ENCODE results near the gene TBCD.

TBCD gene

DNA sequence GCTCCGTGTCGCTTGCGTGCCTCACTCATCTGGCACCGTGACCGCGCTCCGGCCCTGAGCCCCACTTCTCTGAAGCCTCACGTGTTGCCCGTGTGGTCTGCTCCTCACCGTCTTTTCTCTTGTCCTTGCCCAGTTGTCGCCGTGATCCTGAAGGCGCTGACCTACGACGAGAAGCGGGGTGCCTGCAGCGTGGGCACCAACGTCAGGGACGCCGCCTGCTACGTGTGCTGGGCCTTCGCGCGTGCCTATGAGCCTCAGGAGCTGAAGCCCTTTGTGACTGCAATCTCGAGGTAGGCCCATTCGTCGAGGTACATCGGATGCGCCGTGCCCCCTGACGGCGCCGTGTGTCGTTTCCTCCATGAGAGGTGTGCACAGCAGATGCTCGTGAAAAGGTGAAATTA is 118.2 kb downstream of the TBCD start:
- no peak for DNase-seq (ENCODE audit: low read depth)
- no peak overlapping the region for H3K4me3 ChIP-seq (ENCODE audit: low read depth, low read length)
- TF ChIP-seq, protein P1, sequence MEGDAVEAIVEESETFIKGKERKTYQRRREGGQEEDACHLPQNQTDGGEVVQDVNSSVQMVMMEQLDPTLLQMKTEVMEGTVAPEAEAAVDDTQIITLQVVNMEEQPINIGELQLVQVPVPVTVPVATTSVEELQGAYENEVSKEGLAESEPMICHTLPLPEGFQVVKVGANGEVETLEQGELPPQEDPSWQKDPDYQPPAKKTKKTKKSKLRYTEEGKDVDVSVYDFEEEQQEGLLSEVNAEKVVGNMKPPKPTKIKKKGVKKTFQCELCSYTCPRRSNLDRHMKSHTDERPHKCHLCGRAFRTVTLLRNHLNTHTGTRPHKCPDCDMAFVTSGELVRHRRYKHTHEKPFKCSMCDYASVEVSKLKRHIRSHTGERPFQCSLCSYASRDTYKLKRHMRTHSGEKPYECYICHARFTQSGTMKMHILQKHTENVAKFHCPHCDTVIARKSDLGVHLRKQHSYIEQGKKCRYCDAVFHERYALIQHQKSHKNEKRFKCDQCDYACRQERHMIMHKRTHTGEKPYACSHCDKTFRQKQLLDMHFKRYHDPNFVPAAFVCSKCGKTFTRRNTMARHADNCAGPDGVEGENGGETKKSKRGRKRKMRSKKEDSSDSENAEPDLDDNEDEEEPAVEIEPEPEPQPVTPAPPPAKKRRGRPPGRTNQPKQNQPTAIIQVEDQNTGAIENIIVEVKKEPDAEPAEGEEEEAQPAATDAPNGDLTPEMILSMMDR (IDR thresholded peaks at IDR 0.05; ENCODE audit: control insufficient read depth, extremely low read depth, insufficient read depth) = no peak

DNA sequence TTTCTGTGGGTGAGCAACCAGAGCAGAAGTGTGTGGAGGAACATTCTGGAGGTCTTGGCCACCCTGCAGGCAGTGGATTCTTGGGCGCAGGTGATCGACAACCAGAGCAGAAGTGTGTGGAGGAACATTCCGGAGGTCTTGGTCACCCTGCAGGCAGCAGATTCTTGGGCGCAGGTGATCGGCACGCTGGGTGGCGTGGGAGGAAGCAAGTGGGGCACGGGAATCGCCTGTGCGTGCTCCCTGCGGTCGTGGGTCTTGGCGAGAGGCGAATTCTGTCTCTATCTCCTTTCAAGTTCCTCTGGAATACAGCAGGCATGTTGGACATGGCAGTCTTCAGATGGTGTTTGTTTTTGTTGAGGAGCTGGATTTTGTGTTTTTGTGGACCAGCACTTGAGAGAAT is 118.7 kb downstream of the TBCD start:
- H3K4me3 ChIP-seq (ENCODE audit: low read depth, low read length) = no peak overlapping the region
- TF ChIP-seq, protein P1 (IDR thresholded peaks at IDR 0.05; ENCODE audit: control insufficient read depth, extremely low read depth, insufficient read depth) = no peak
- no peak for DNase-seq (ENCODE audit: low read depth)

DNA sequence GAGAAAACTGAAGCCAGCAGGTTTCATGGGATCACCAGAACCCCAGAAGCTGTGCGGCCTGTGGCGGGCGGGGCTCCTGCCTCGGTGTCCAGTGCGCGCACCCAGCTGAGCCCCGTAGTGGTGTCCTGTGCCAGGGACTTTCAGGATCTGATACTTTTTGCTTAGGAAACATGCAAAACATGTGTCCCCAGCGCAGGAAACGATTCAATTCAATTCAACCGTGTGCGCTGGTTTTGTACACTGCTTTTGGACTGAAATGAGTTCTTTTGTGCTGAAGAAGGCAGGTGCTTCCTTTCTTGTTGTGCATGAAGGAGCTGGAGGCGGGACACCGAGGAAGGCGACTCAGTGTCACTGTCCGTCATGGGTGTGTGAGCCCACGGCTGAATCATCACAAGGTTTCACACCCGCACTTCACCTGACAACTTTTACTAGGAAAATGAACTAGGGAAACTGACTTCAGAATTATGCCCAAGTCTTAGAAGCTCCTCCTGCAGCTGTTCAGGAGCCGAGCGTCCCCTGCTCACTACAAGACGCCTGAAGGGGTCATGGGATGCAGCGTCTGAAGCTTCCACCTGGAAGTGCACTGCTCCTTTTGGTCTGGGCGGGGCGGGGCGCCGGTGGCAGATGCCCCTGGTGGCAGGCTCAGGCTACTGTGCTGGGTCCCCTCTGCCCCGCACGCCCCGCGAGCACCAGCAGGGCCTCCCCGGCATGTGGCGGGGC is 119.4 kb downstream of the TBCD start:
- no peak overlapping the region for H3K4me3 ChIP-seq (ENCODE audit: low read depth, low read length)
- DNase-seq (ENCODE audit: low read depth) = no peak
- TF ChIP-seq, protein P1 (IDR thresholded peaks at IDR 0.05; ENCODE audit: control insufficient read depth, extremely low read depth, insufficient read depth) = no peak

DNA sequence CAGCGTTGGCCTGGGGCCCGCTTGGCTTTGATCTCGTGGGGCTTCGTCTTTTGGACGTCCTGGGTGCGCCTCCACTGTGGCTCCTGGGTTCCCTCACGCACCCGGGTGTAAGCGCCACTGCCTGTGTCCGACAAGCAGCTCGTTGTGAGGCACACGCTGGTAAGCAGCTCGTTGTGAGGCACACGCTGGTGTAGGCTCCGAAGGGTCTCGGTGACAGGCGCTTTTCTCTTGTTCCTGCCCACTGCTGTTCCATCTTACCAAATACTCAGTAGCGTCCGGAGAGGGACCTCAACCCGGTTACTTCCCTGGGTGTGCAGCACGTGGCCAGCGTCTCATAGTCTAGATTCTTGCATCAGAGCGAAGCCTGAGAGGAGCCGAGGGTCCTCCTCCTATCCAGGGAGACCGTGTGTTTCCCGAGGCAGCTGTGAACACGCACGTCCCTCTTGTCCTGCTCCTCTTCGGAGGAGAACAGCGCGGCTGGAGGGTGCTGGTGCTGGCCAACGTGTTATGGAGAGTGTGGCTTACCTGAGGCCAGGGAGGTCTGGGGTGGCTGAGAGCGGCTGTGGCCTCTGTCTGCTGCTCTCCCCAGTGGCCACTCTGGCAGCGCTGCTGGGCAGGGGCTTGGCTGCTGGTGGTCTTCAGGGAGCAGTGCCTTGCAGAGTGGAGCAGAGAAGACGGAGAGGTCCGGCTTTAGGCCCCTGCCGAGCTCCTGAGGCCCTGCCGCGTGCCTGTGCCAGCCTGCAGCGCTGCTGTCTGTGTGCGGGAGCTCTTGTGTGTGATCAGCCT is 120.1 kb downstream of the TBCD start:
- TF ChIP-seq, protein P1 (IDR thresholded peaks at IDR 0.05; ENCODE audit: control insufficient read depth, extremely low read depth, insufficient read depth) = no peak
- no peak overlapping the region for H3K4me3 ChIP-seq (ENCODE audit: low read depth, low read length)
- DNase-seq (ENCODE audit: low read depth) = no peak

DNA sequence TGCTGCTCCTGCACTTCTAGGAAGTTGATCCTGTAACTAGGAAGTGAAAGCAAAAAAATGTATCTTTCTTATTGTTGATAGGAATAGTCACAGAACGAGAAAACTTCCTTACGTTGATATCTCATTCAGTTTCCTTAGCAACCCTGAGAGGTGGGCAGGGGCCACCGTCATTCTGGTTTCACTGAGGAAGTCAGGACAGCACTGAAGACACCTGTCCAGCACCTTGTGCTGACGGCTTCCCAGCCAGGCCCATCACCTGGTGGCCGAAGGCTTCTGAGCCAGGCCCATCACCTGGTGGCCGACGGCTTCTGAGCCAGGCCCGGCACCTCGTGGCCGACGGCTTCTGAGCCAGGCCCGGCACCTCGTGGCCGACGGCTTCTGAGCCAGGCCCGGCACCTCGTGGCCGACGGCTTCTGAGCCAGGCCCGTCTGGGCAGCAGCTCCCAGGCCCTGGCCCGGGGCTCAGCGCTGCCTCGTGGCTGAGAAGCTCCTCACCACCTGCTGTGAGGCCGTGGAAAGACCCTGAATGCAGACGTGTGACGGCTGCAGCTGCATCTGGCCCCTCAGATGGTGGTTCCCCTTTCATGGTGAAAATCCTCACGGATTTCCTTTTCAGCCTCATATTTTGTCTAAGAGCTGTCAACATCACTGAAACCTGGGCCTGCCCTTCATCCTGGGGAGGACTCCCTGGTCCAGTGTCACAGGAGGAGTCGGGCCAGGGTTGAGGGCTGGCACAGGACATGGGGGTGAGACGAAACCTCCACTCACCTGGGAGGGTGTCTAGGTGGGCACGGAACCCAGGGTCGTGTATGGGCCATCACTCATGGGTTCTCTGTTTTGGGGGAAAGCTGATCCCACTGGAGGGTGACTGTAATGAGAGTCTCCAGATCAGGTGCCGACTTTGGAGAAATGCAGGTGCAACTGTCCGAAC is 121.0 kb downstream of the TBCD start:
- TF ChIP-seq, protein P1 (IDR thresholded peaks at IDR 0.05; ENCODE audit: control insufficient read depth, extremely low read depth, insufficient read depth) = no peak
- no peak overlapping the region for H3K4me3 ChIP-seq (ENCODE audit: low read depth, low read length)

DNA sequence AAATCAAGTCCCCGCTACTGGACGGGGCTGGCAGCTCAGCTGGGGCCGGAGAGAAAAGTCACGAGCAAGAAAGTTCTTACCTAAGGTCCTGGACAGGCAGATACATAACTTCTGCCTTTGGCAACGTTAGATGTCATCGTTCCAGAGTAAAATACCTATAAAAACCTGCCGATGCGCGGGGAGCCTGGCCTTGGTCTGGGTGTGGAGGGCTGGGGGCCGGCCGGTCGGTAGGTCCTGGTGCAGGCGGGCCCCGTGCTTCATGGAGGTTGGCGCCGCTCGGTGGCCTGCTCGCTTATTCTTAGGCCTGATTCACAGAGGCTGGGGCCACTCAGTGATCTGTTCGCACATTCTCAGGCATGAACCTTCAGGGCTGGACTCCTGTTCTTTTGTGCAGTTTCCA is 121.7 kb downstream of the TBCD start:
- DNase-seq (ENCODE audit: low read depth) = no peak
- no peak overlapping the region for H3K4me3 ChIP-seq (ENCODE audit: low read depth, low read length)
- TF ChIP-seq, protein P1 (IDR thresholded peaks at IDR 0.05; ENCODE audit: control insufficient read depth, extremely low read depth, insufficient read depth) = no peak

More for the DNA sequence above, 121.0 kb downstream of the TBCD start:
- DNase-seq (ENCODE audit: low read depth) = no peak

Measured in LNCaP clone FGC (cell line).